Psoas muscle (tissue), 8 donors: ENCODE data around the gene ROBO2. TPM values are rescaled to one million over a fixed set of nuclear protein-coding genes. Genes with fewer than 3 reads are reported as not detected.

ENCODE experiments used
- ATAC-seq, 4 donors: fragments of 200-7000 bp; cut with Tn5 transposase; one replicate each; pipeline ENCODE4 v1.9.1; 2020; ENCODE audit warnings: moderate library complexity in 3 of 4, mild to moderate bottlenecking in 2 of 4
- DNase-seq, 2 donors: peaks; one replicate each; pipeline ENCODE4 v3.0.0-alpha.2; 2020
- H3K27ac ChIP-seq: fragments of 200-600 bp; one replicate; pipeline ENCODE4 v1.8.0; 2022
- H3K27me3 ChIP-seq, 3 donors: fragments of 200-600 bp in 1 of 3; one replicate each; pipeline versions ENCODE4 v1.6.1 to v1.8.0; 2013 to 2022; ENCODE audit warnings: low read length in 2 of 3, mild to moderate bottlenecking in 2 of 3, moderate library complexity in 1 of 3; ENCODE audit not compliant: insufficient read depth in 3 of 3
- H3K36me3 ChIP-seq, 2 donors: fragments of 200-600 bp in 1 of 2; one replicate each; pipeline versions ENCODE4 v1.6.1 to v1.8.0; 2013 to 2022; ENCODE audit warnings: low read depth in 1 of 2, mild to moderate bottlenecking in 1 of 2, moderate library complexity in 1 of 2; ENCODE audit not compliant: insufficient read depth in 1 of 2
- H3K4me1 ChIP-seq: fragments of 200-600 bp; one replicate; pipeline ENCODE4 v1.8.0; 2022
- H3K4me3 ChIP-seq: fragments of 200-600 bp; one replicate; pipeline ENCODE4 v1.8.0; 2022; ENCODE audit warnings: mild to moderate bottlenecking
- H3K9me3 ChIP-seq: fragments of 200-600 bp; one replicate; pipeline ENCODE4 v1.8.0; 2022
- WGBS, 3 donors: extraction: QIAGEN DNeasy Blood & Tissue Kit; methylation state at CpG; one replicate each; pipeline versions ENCODE4 v1.1.6 to v1.1.7; 2013; 5-methylcytosine and 5-hydroxymethylcytosine counted together
- intact Hi-C, 2 donors: fragments of 100-400 bp; cut with DNase I; formaldehyde crosslinking; loops; one replicate each; pipeline versions ENCODE4 v1.11.0 to v1.14.2; 2022
- polyA plus RNA-seq, 3 donors: library from polyadenylated mRNA; stranded (reverse); fragments of 200-250 nt; gene quantifications; one replicate each; pipeline ENCODE4 v1.2.3, GENCODE V29; 2013
- total RNA-seq, 4 donors: library from RNA; stranded (reverse); fragmentation: NEBNext Ultra II Directional in 2 of 4; extraction: Animal tissue kit (Norgen Biotek cat#: 25700) in 2 of 4; gene quantifications; one replicate each; pipeline versions ENCODE4 v1.2.1 to v1.2.4, GENCODE V29; 2021 to 2023
- TF ChIP-seq, protein P1 (sequence below): fragments of 200-600 bp; IDR thresholded peaks from one replicate; pipeline ENCODE4 v1.8.0; 2022; ENCODE audit warnings: antibody characterized with exemption
- donor health status: healthy with polysubstance abuse.
- donor health status: DM: no; HTN: no; CAD: no; lungs with moderate emphysema.
- donor health status: Bipolar disorder and iron deficiency.
- donor health status: healthy.
- donor health status: DM: yes; HTN: yes; CAD: no.
- donor health status: DM: no; HTN: no; CAD: no.
- donor health status: DM: no; HTN: no; CAD: no.
- donor health status: DM: yes; HTN: yes; CAD: no.

The ROBO2 gene
- total and polyA plus RNA-seq, 7 donors = 0.03 to 0.39 (median 0.09) TPM; not detected in 1

DNA sequence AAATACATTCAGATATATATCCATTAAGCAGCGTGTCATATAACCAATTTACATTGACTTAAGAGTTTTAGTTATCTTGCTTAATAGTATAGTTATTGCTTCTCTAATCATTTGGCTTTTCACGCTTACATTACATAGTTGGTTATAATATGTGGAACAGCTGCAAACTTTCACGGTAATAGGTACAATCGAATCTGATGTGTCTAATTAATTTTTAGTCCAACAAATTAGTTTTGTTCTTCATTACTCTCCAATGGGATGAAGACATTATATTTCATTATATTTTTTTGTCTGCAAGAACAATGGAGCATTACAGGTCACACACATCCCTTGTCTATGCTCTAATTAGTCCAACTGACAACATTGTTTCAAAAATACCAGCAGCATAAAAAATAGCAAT is 546.3 kb downstream of the ROBO2 start:
- Histone ChIP-seq H3K27ac (no peak overlapping the region), H3K4me1 (no peaks in the 10 kb centered on the region), H3K27me3 (no peaks in the 10 kb centered on the region), H3K9me3 (no peaks in the 10 kb centered on the region), H3K4me3 (no peak overlapping the region), H3K36me3 (no peaks in the 10 kb centered on the region)
- TF ChIP-seq, protein P1, sequence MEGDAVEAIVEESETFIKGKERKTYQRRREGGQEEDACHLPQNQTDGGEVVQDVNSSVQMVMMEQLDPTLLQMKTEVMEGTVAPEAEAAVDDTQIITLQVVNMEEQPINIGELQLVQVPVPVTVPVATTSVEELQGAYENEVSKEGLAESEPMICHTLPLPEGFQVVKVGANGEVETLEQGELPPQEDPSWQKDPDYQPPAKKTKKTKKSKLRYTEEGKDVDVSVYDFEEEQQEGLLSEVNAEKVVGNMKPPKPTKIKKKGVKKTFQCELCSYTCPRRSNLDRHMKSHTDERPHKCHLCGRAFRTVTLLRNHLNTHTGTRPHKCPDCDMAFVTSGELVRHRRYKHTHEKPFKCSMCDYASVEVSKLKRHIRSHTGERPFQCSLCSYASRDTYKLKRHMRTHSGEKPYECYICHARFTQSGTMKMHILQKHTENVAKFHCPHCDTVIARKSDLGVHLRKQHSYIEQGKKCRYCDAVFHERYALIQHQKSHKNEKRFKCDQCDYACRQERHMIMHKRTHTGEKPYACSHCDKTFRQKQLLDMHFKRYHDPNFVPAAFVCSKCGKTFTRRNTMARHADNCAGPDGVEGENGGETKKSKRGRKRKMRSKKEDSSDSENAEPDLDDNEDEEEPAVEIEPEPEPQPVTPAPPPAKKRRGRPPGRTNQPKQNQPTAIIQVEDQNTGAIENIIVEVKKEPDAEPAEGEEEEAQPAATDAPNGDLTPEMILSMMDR = no peak
- ATAC-seq = no peak
- 40 to 54% (median 41%) methylated on average over 4 of the region's 4 CpGs for WGBS, 3 donors
- intact Hi-C loops = no loop called here
- DNase-seq = no peak

DNA sequence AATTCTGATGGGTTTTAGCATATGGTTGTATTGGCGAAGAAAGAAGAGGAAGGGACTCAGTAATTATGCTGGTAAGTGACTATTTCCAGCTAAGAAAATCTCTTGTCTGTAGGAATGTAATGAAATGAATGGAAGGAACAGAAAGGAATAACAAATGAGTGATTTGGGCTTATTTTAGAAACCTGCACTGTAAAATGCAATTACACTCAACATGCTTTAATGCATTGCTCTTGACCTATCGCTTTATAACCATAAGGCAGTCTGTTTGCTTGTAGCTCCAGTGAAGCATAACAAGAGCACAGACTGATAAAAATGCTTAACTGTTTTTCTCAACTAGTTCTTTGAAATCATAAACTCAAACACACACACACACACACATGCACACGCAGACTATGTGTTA is 549.0 kb downstream of the ROBO2 start:
- ATAC-seq = no peak
- WGBS, 3 donors = 91 to 96% (median 93%) methylated on average over 3 of the region's 3 CpGs
- Histone ChIP-seq H3K27ac (no peak overlapping the region), H3K4me1 (no peaks in the 10 kb centered on the region), H3K9me3 (no peaks in the 10 kb centered on the region), H3K4me3 (no peak overlapping the region), H3K36me3 (no peaks in the 10 kb centered on the region), H3K27me3 (no peaks in the 10 kb centered on the region)
- TF ChIP-seq, protein P1 = no peak
- intact Hi-C loops = no loop called here
- DNase-seq = no peak

DNA sequence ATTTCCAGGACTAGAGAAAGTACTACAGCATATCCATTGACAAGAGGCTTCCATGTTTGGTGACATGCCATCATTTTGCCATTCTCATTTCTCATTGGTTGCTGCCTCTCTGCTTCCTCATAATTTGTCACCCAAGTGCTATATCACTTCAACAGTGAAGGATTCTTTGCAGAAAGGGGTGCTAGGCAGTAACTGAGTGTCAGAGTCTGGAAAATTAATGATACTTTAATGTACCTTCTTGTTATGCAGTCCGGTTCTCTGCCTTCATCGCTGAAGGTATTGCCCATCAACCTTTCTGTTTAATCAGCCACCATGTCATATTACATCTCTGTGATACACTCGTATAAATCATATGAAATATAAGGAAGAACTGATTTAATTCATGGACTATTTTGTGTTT is 550.3 kb downstream of the ROBO2 start:
- WGBS, 3 donors = 89 to 95% (median 94%) methylated on average over 3 of the region's 3 CpGs
- no peaks in the 10 kb centered on the region for H3K27me3 ChIP-seq
- ATAC-seq = no peak
- no peak for DNase-seq
- H3K4me3 ChIP-seq = no peak overlapping the region
- no peaks in the 10 kb centered on the region for H3K9me3 ChIP-seq
- H3K36me3 ChIP-seq = no peaks in the 10 kb centered on the region
- TF ChIP-seq, protein P1 = no peak
- no peaks in the 10 kb centered on the region for H3K4me1 ChIP-seq
- H3K27ac ChIP-seq = no peak overlapping the region
- intact Hi-C loops = no loop called here

DNA sequence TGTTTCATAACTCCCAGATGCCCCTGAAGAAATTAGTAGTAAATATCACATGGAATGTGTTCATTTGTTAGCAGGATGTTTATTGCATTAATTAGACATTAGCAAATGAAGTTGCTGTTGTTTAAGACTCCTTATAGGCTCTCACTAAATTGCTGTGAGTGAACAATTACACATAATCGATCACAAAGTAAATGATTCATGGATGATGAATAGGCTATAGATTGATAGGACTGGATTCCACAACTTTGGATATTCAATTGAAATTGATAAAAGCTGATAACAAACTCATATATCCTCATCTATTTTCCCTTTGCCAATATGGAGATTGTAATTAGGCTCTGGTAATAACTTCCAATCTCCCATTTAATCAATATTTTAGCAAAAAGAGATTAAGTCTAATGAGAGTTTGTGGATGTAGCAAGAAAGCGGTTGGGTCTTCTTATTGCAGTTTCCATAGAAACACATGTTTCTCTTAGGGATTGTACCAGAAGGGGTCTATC is 555.5 kb downstream of the ROBO2 start:
- TF ChIP-seq, protein P1 = no peak

DNA sequence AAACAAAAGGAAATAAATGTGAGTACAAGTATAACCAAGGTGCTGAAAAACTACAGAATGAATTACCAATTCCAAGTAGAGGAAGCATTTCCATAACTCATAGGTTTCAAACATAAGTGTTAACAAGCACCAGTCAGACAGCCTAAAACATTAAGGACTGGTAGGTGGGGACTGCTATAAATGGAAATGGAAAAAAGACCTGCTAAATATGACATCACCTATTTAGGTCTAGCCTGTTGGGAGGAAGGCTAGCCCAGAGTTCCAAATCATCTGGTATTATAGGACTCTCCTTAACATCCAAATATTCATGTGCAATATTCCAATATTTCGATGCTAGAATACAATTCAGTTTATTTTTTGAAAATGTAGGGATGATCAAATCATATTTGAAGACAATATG is 560.0 kb downstream of the ROBO2 start:
- H3K4me3 ChIP-seq = no peak overlapping the region
- intact Hi-C loops = no loop called here

More for the DNA sequence above, 555.5 kb downstream of the ROBO2 start:
- no peaks in the 10 kb centered on the region for H3K36me3 ChIP-seq
- no peaks in the 10 kb centered on the region for H3K4me1 ChIP-seq
- intact Hi-C loops = no loop called here
- no peak overlapping the region for H3K27ac ChIP-seq
- H3K4me3 ChIP-seq = no peak overlapping the region
- no peaks in the 10 kb centered on the region for H3K27me3 ChIP-seq
- H3K9me3 ChIP-seq = no peaks in the 10 kb centered on the region
- WGBS, 3 donors = 94 to 95% (median 95%) methylated on average over 2 of the region's 2 CpGs
- ATAC-seq (no peak), DNase-seq (no peak)

More for the DNA sequence above, 560.0 kb downstream of the ROBO2 start:
- no peak overlapping the region for H3K27ac ChIP-seq
- DNase-seq = no peak
- no peak for ATAC-seq
- 90 to 94% (median 92%) methylated on average over 1 of the region's 1 CpG for WGBS, 3 donors
- H3K36me3 ChIP-seq = no peaks in the 10 kb centered on the region
- H3K4me1 ChIP-seq = no peaks in the 10 kb centered on the region
- H3K9me3 ChIP-seq = no peaks in the 10 kb centered on the region
- H3K27me3 ChIP-seq = no peaks in the 10 kb centered on the region
- TF ChIP-seq, protein P1 = no peak
